ENCODE data around the gene PTBP1. TPM values are rescaled to one million over a fixed set of nuclear protein-coding genes. Genes with fewer than 3 reads are reported as not detected.
"Not testable (repeated sequence)": the region's sequence is repeated elsewhere in the genome, so short reads cannot be mapped to it uniquely, and the experiment has no call there.

Gene PTBP1
- total RNA-seq, 1 experiment from 2014 or later, result 515 TPM

DNA sequence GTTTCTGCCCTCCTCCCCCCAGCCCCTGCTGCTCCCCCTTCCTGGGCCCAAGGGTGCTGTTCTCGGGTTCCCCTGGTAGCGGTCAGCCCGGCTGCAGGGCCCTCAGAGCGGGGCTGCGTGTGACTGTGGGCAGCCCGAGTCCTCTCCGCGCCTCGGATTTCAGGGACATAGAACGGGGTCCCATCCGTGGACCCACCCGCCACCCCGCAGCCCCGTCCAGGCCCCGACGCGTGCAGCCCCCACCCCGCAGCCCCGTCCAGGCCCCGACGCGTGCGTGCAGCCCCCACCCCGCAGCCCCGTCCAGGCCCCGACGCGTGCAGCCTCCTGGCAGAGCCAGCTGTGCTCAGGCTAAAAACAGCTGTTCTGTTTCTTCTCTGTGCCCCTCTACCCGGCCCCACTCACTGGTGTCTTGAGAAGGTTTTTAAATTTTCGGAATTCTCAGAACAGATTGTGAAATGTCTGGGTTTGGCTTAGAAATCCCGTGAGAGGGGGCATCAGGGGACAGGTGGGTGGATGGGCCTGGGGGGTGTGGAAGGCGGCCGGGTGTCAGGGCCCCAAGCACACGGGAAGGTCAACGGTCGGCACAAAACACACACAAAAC is 38.1 kb downstream of the PTBP1 start:
- Histone ChIP-seq H3K4me3 (ENCODE audit: low read depth in 2 of 2, low read length in 2 of 2) (no peak overlapping the region), H3K9me3 (ENCODE audit: control insufficient read depth, insufficient read depth, low read depth, low read length) (no peaks in the 10 kb centered on the region), H3K36me3 (ENCODE audit: control insufficient read depth, insufficient read depth, low read length) (no peaks in the 10 kb centered on the region), H3K4me1 (ENCODE audit: control insufficient read depth, insufficient read depth, low read length) (no peaks in the 10 kb centered on the region), H3K27ac (ENCODE audit: low read length) (no peak overlapping the region), H3K27me3 (ENCODE audit: control insufficient read depth, insufficient read depth, low read length) (no peaks in the 10 kb centered on the region)
- ChIA-PET POLR2A (no interaction called here), CTCF (no interaction called here)
- TF ChIP-seq, protein P1, sequence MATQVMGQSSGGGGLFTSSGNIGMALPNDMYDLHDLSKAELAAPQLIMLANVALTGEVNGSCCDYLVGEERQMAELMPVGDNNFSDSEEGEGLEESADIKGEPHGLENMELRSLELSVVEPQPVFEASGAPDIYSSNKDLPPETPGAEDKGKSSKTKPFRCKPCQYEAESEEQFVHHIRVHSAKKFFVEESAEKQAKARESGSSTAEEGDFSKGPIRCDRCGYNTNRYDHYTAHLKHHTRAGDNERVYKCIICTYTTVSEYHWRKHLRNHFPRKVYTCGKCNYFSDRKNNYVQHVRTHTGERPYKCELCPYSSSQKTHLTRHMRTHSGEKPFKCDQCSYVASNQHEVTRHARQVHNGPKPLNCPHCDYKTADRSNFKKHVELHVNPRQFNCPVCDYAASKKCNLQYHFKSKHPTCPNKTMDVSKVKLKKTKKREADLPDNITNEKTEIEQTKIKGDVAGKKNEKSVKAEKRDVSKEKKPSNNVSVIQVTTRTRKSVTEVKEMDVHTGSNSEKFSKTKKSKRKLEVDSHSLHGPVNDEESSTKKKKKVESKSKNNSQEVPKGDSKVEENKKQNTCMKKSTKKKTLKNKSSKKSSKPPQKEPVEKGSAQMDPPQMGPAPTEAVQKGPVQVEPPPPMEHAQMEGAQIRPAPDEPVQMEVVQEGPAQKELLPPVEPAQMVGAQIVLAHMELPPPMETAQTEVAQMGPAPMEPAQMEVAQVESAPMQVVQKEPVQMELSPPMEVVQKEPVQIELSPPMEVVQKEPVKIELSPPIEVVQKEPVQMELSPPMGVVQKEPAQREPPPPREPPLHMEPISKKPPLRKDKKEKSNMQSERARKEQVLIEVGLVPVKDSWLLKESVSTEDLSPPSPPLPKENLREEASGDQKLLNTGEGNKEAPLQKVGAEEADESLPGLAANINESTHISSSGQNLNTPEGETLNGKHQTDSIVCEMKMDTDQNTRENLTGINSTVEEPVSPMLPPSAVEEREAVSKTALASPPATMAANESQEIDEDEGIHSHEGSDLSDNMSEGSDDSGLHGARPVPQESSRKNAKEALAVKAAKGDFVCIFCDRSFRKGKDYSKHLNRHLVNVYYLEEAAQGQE (IDR thresholded peaks at IDR 0.05; ENCODE audit: insufficient read depth in 1 of 2, low read depth in 2 of 2, low read length in 1 of 2), result no peak
- TF ChIP-seq CTCF (IDR thresholded peaks at IDR 0.05) (no peak), POLR2AphosphoS5 (IDR thresholded peaks at IDR 0.05; ENCODE audit: low read depth, low read length) (no peak), TCF7L2 (IDR thresholded peaks at IDR 0.05; ENCODE audit: low read depth, low read length) (no peak)
- ATAC-seq (no peak), DNase-seq (ENCODE audit: low read depth, low spot score) (no peak)
- in situ Hi-C loops (cut with HindIII; ENCODE audit: low pct_unique_long_range_greater_than_20kb, low sequenced_read_pairs) (no loop called here), intact Hi-C loops (cut with micrococcal nuclease; ENCODE audit: unreplicated experiment) (no loop called here)
- BruUV-seq (replicated peaks), result no TSS peak

- no peak for ATAC-seq
- no peak within 1 kb of the TSS for H3K27ac ChIP-seq (ENCODE audit: low read length)
- H3K27me3 ChIP-seq (ENCODE audit: control insufficient read depth, insufficient read depth, low read length), result no peaks in the 10 kb centered on the region
- H3K4me3 ChIP-seq (ENCODE audit: low read depth in 2 of 2, low read length in 2 of 2), result no peak within 1 kb of the TSS
- no peak for TF ChIP-seq TCF7L2 (IDR thresholded peaks at IDR 0.05; ENCODE audit: low read depth, low read length)
- no peak for TF ChIP-seq POLR2AphosphoS5 (IDR thresholded peaks at IDR 0.05; ENCODE audit: low read depth, low read length)
- no peak for TF ChIP-seq SIN3A (IDR thresholded peaks at IDR 0.05; ENCODE audit: borderline replicate concordance, insufficient read depth, low read depth, low read length)
- TF ChIP-seq, protein P1 (IDR thresholded peaks at IDR 0.05; ENCODE audit: insufficient read depth in 1 of 2, low read depth in 2 of 2, low read length in 1 of 2), result no peak
- TF ChIP-seq CTCF (IDR thresholded peaks at IDR 0.05), result no peak
- no TSS peak for BruUV-seq (replicated peaks)
- in situ Hi-C loops (cut with HindIII; ENCODE audit: low pct_unique_long_range_greater_than_20kb, low sequenced_read_pairs), result no loop called here
- no peaks in the 10 kb centered on the region for H3K9me3 ChIP-seq (ENCODE audit: control insufficient read depth, insufficient read depth, low read depth, low read length)
- no peaks in the 10 kb centered on the region for H3K36me3 ChIP-seq (ENCODE audit: control insufficient read depth, insufficient read depth, low read length)
- intact Hi-C loops (cut with micrococcal nuclease; ENCODE audit: unreplicated experiment), result no loop called here
- ChIA-PET CTCF (interaction anchor here (0.6 kb wide), 1 partner anchor 110 kb away, joined by 3 read pairs; no protein-coding TSS in a partner anchor), POLR2A (interaction anchor here (0.5 kb wide), 1 partner anchor 31 kb away, joined by 4 read pairs; no protein-coding TSS in a partner anchor)
- no peaks in the 10 kb centered on the region for H3K4me1 ChIP-seq (ENCODE audit: control insufficient read depth, insufficient read depth, low read length)
- DNase-seq (ENCODE audit: low read depth, low spot score), result no peak
These were observed 43.4 kb downstream of the PTBP1 start, which contains the start of gene PRTN3 for GRCh38 chr19:840519-841206. Gene PRTN3 (plus strand): TSS chr19:840999. CDS start chr19:841009, 10 bp downstream.

- intact Hi-C loops (cut with micrococcal nuclease; ENCODE audit: unreplicated experiment); BruUV-seq (replicated peaks); H3K9me3 ChIP-seq (ENCODE audit: control insufficient read depth, insufficient read depth, low read depth, low read length); ATAC-seq; H3K36me3 ChIP-seq (ENCODE audit: control insufficient read depth, insufficient read depth, low read length); H3K4me1 ChIP-seq (ENCODE audit: control insufficient read depth, insufficient read depth, low read length); H3K27me3 ChIP-seq (ENCODE audit: control insufficient read depth, insufficient read depth, low read length); H3K27ac ChIP-seq (ENCODE audit: low read length); in situ Hi-C loops (cut with HindIII; ENCODE audit: low pct_unique_long_range_greater_than_20kb, low sequenced_read_pairs); DNase-seq (ENCODE audit: low read depth, low spot score); POLR2A ChIA-PET: not testable (repeated sequence)
- CTCF ChIA-PET, result interaction anchor here (0.6 to 0.7 kb wide), 2 partner anchors 15 to 132 kb away, joined by 3 to 7 read pairs; no protein-coding TSS in a partner anchor
- H3K4me3 ChIP-seq (ENCODE audit: low read depth in 2 of 2, low read length in 2 of 2), result peak overlapping the region in 1 of 2 experiments; percentile 30; a peak in 1 of 4 replicates
These were observed 45.5 kb downstream of the PTBP1 start for GRCh38 chr19:842802-843179.

Data from Panc1 (cell line).